Stimulated activated CD4-positive, alpha-beta T cell treated with anti-CD3 and anti-CD28 coated beads, Interleukin-1b, Interleukin-23, amount 100 ng/mL, for 48 hours (primary cell): Measurements from ENCODE around the gene GTPBP8.

Experiments
- DNase-seq: peaks from one replicate; pipeline ENCODE4 v3.0.0-alpha.2; 2020

The GTPBP8 gene

GRCh38 chr3:112990672-112991602, at the start of gene GTPBP8:
TSS of gene GTPBP8 (plus strand) at chr3:112990984. CDS start at chr3:112991000, 16 bp downstream.
- peak; percentile 90 for DNase-seq

- no peak for DNase-seq
Measured at GRCh38 chr3:112948346-112948838, 42.4 kb upstream of the GTPBP8 start.

- DNase-seq: no peak
Measured at GRCh38 chr3:112956351-112956750, 34.4 kb upstream of the GTPBP8 start.

DNA sequence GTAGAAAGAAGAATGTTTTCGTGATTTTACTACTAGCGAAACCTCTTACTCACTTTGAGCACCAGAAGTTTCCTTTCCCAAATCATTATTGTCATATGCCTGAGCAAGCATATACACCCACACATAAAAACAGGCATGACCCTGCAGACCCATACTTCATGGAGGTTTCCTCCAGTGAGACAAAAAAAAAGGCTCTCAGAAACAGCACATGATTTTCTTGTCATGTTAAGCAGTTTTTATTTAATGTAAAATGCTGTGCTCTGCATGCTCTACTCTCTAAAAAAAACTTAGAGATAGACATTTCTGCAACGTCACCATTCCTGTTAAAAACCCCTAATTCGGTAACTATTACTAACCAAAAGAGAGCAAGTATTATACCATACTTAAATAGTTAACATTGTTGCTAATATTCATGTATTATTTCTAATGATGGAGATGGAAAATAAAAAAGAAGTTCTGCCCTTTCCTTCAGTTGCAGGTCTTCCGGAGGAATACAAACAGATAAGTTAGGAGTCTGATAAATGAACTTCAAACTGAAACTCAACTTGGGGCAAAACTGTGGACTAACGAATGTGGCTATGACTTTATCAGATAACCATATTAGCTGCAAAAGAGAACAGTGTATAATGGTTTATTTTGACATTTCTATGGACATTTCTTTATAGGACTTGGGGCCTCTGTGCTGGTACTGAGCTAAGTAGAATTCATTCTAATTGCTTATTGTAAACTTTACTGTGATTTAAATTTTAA, 31.8 kb upstream of the GTPBP8 start:
- peak; percentile 24 for DNase-seq

GRCh38 chr3:112963683-112964082, 27.1 kb upstream of the GTPBP8 start:
- no peak for DNase-seq

DNA sequence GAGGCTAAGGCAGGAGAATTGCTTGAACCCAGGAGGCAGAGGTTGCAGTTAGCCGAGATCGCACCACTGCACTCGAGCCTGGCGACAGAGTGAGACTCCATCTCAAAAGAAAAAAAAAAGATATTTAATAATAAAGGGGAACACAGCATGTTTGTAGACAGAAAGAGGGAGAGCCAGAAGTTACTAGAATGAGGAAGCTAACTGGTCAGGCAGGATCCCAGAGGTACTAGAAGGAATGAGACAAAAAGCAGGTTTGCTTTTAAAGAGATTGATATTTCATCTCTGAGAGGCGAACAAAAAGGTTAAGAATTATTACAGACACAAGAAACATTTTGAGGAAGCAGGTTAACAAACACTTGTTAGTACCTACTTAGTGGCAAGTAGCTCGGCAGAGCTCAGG, 25.1 kb upstream of the GTPBP8 start:
- DNase-seq: no peak

DNA sequence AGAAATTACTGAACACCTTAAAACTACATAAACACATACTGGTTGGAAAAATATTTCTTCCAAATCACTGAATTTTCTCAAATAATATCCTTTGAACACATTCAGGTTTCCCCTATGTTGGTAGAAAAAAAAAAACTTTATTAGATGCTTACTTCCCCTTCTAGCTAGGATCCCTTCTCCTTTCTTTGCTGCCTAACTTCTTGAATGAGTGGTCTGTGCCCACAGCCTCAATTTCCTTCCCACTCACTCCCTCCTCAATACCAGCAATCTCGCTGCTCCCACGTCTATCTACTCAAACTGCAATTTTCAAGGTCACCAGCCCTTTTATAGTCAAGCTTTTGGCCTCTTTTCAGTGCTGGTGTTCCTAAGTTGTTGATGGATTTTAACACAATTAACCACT, 24.2 kb upstream of the GTPBP8 start:
- DNase-seq: no peak

GRCh38 chr3:112967425-112967824, 23.4 kb upstream of the GTPBP8 start:
- no peak for DNase-seq

DNA sequence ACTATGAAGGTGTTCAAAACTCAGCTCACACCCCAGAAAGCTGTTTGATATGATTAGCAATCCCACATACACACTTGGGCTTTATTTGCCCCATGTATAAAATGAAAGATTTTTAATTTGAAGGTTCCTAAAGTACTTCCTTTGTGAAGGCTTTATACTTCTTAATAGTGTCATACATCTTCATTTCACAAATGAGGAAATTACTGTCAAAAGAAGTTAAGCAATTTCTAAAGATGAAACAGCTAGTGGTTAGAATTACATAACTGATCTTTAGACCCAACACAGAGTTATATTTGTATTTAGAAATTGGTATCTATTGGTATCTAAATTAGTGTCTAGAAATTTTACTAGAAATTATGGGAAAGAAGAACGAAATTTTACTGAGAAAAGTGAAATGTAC, 23.0 kb upstream of the GTPBP8 start:
- DNase-seq: no peak

DNA sequence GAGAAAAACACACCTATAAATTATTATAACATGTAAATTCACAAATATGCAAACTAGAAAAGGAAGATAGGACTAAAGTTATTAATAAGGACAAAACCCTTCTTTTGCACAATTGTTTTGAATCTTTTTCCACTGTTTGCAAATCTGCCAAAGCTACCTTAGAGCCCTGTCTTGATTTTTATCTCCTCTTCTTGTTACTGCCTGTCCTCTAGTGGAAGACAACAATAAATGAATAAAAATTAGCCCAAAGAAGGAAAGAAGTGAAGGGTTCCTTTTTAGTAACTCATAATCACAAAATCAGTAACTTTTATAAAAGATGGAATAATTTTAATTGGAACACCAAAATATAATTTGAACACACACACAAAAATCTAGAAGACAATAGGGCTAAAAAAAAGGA, 18.6 kb upstream of the GTPBP8 start:
- DNase-seq: no peak

DNA sequence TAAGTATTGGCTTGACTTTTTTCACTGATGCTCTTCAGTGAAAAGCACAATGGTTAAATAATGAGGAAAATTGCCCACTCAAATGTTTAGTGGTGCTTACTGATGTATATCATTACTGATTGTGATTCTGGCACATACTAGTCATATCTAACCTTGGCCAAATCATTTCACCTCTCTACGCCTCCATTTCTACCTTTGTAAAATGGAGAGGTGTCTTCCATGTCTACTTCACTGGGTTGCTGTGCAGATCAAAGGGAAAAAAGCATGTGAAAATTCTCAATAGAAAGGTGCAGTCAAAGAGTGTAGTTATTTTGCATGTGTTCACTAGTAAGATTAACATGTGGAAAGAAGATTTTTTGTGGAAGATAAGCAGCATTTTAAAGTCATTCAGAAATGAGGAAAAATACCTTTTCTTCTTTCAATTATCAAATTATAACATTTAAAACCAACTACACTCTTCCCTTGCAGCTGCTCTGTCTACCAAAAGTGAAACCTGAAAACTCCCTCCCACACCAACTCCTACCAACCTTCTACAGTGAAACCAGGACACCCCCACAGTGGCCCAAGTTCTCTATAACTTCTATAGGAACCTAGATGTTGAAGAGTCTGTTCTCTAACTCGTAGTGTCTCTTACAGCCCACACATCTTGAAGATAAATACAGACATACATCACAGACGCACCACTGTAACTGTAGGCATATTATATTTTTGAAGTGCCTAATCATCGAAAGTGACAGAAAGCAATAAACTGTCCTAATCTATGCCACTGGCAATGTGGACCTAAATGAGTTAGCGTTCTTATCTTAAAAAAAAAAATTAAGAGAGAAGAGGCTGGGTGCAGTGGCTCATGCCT, 17.2 kb upstream of the GTPBP8 start:
- DNase-seq: peak; percentile 62

DNA sequence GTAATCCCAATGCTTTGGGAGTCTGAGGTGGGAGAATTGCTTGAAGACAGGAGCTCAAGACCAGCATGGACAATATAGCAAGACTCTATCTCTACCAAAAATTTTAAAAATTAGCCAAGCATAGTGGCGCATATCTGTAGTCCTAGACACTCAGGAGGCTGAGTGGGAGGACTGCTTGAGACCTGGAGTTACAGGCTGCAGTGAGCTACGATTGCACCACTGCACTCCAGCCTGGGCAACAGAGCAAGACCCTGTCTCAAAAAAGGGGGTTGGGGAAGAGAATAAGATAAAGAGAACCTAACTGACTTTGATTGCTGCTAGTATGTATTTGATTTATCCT, 16.6 kb upstream of the GTPBP8 start:
- no peak for DNase-seq

- no peak for DNase-seq
Measured at GRCh38 chr3:112974894-112975293, 15.9 kb upstream of the GTPBP8 start, which contains the start of gene CD200R1. TSS of gene CD200R1 (minus strand) at chr3:112975103. CDS start at chr3:112974857, 246 bp downstream.

- DNase-seq: no peak
Measured at GRCh38 chr3:112976001-112976400, 14.8 kb upstream of the GTPBP8 start.

GRCh38 chr3:112976953-112977352, 13.8 kb upstream of the GTPBP8 start:
- no peak for DNase-seq

DNA sequence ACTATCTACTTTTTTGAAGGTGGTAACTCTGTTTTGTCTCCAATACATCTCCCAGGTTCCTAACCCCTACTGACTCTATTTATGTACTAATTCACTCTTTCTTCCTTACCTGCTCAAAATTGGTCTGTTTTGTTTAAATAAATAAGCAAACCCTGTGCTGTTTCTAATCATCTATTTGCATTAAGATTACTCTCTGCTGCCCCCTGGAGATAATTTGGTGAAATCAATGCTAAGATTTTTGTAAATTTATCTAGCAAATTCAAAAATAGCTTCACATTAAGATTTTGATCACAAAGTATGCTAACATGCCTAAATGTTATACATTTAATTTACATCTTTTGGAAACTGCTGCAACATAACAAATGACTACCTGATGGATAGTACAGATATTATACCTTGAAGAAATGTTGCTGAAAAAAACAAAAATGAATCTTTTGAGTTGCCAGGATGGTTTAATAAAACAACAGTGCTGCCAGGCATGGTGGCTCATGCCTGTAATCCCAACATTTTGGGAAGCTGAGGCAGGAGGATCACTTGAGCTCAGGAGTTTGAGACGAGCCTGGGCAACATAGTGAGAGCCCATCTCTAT, 11.4 kb upstream of the GTPBP8 start:
- DNase-seq: no peak

DNA sequence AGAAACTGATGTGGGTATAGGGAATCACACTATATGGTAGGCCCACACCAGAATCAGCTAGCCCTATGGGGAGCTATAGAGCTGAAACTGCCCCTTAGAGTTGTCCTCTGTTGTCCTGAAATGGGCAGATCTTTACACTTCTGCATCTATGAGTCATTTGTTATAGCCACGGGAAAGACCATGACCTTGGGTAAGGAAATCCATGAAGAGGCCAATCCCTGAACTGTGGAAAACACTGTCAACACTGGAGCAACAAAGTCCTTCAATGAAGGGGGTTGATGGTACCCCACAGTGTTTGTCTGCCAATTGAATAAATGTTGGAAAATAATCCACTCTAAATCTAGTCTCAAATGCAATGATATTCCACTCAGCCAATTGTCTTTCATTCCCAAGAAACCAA, 10.7 kb upstream of the GTPBP8 start:
- DNase-seq: no peak

DNA sequence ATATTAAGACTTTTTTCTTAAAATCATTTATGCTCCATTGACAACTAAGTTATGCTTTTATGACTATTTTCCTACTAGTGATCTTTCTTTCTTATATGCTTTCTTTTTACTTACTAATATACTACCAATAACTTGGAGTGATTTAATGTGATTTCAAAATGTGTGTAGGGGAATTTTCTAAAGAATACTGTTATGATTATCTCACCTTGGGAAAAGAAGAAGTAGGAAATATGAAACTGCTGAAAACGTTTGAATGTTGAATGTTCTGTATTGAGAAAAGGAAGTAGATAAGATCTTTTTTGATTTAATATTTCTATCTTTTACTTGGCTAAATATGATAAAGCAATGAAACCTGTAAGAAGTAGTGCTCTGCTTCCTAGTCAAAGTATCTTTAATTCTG, 8.1 kb upstream of the GTPBP8 start:
- DNase-seq: no peak

- no peak for DNase-seq
Measured at GRCh38 chr3:112984485-112984884, 6.3 kb upstream of the GTPBP8 start.

GRCh38 chr3:112987710-112988334, 3.0 kb upstream of the GTPBP8 start:
- DNase-seq: no peak

DNA sequence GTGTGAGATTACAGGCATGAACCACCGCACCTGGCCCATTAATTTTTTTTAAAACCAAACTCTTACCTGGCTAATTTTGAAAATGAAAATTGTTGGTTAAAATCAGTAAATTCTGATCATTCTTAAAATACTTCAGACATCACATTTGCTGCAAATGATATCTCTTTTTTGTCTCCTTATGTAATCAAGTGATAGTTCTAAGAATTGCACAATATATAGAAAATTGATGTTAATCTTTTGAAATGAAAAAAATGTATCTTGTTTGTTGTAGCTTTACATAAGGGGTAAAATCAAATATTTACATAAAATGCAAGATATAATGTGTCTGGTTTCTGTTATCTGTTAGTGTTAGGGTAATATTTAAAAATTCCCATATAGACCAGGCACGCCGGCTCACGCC, 5.0 kb downstream of the GTPBP8 start:
- no peak for DNase-seq

DNA sequence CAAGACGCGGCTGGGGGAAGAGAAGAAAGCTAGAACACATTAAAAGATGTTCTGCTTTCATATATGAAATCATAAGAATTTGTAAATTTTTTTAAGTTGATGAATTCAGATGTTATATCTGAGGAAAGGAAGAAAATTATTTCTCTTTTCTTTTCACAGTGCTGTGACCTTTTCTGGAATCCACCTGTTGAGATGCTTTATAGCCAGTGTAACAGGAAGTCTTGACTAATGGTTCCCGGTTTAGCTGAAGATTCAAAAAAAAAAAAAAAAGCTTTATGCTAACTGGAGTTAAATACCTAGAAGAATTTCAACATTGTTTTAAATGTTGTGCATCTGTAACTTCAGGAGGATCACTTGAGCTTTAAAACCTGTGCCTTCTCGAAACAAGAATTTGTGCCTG, 9.9 kb downstream of the GTPBP8 start:
- DNase-seq: no peak
